AG04449 (cell line): ENCODE data around the gene IRF8.

Source experiments
- CTCF ChIA-PET: fragments of 350-600 bp; formaldehyde crosslinking; extraction: SDS; loops from one replicate; lab custom pipeline; 2021; ENCODE audit warnings: antibody characterized with exemption; lab: Yijun Ruan, JAX
- POLR2A ChIA-PET: fragments of 400-600, 350-600 bp; formaldehyde crosslinking; extraction: SDS; loops from one replicate; lab custom pipeline; 2020; ENCODE audit warnings: antibody characterized with exemption, inconsistent platforms; lab: Yijun Ruan, JAX
- DNase-seq: peaks from one replicate; pipeline ENCODE4 v3.0.0-alpha.2; 2010; ENCODE audit warnings: low read depth, low spot score
- H3K4me3 ChIP-seq: 2 replicates; pipeline ENCODE4 v1.5.1; 2011; ENCODE audit warnings: low read depth, mild to moderate bottlenecking, control low read depth, low read length
- TF ChIP-seq, protein P1 (sequence below): IDR thresholded peaks from one replicate; pipeline ENCODE4 v1.5.1; 2011; ENCODE audit warnings: mild to moderate bottlenecking, moderate library complexity, low read length, control low read depth, inconsistent platforms; ENCODE audit not compliant: insufficient read depth; ENCODE audit errors: missing control alignments

IRF8 gene

DNA sequence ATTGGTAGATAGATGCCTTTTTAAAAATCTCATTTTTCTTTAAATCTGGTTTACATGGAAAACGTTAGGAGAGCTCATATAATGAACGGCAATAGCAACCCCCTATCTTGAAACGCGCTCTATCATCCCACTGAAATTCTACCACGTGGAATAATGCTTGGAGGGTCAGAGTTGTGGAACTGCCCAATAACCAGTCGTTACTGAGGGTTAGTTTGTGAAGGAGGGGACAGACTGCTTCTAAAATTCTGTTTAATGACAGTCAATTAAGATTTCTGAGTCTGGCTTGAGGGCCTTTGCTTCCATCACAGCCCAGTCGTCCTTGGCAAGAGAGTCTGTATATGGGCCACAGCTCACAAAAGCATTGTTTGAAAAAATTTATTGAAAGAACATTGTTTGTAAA, 482 bp downstream of the IRF8 start:
- H3K4me3 ChIP-seq = no peak overlapping the region
- POLR2A ChIA-PET = no interaction called here
- TF ChIP-seq, protein P1, sequence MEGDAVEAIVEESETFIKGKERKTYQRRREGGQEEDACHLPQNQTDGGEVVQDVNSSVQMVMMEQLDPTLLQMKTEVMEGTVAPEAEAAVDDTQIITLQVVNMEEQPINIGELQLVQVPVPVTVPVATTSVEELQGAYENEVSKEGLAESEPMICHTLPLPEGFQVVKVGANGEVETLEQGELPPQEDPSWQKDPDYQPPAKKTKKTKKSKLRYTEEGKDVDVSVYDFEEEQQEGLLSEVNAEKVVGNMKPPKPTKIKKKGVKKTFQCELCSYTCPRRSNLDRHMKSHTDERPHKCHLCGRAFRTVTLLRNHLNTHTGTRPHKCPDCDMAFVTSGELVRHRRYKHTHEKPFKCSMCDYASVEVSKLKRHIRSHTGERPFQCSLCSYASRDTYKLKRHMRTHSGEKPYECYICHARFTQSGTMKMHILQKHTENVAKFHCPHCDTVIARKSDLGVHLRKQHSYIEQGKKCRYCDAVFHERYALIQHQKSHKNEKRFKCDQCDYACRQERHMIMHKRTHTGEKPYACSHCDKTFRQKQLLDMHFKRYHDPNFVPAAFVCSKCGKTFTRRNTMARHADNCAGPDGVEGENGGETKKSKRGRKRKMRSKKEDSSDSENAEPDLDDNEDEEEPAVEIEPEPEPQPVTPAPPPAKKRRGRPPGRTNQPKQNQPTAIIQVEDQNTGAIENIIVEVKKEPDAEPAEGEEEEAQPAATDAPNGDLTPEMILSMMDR = no peak
- DNase-seq = no peak
- CTCF ChIA-PET = interaction anchor here (1.5 kb wide), 1 partner anchor 78 kb away, joined by 4 read pairs; no protein-coding TSS in a partner anchor

DNA sequence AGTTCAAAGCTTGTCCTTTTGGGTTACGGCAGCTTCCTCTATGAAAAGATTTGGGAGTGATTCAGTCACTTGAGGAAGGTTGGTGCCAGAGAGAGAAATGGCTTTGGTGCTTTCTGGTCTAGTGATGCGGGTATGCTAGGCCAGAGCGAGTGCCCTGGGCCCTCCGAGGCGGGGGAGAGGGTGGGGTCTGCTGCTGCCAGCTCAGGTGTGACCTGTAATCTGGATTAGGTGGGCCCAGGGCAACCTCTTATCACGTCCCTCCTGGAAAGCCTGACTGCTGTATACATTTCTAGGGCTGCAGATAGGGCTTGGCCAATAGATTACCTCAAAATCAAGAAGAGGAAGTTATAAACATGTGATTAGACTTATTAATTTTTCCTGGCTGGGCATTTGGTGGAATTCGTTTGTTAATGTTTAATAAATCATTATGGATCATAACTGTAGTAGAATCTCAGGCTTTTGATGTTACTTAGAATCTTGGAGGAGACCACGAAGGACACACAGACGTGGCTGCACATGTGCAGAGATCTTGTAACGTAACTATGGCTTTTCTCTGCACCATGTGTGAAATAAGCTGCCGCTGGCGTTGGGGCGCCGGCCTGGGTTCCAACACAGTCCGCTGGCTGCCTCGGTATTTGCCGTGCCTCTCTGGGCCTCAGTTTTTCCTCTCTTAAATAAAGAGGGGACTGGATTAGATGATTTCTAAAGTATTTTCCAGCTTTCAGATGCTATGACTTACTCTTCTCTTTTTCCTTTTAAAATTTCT, 1.2 kb downstream of the IRF8 start:
- TF ChIP-seq, protein P1 = no peak
- ChIA-PET POLR2A (no interaction called here), CTCF (interaction anchor here (1.5 kb wide), 1 partner anchor 79 kb away, joined by 4 read pairs; no protein-coding TSS in a partner anchor)
- DNase-seq = no peak
- no peak overlapping the region for H3K4me3 ChIP-seq

DNA sequence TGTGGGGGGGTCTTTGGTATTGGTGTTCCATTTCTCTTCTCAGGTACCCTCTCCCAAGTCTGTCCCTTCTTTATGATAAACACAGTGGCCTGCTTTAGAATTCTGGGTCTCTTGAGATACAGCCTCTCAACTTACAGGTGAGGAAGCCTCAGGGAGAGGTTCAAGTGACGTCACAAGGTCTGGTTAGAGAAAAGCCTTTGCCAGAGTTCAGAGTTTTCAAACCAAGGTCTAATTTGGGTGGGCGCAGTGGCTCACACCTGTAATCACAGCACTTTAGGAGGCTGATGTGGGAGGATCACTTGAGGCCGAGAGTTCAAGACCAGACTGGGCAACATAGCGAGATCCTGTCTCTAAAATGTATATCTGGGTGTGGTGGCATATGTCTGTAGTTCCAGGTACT, 2.1 kb downstream of the IRF8 start:
- DNase-seq = no peak
- TF ChIP-seq, protein P1 = no peak
- no peak overlapping the region for H3K4me3 ChIP-seq
- ChIA-PET CTCF (no interaction called here), POLR2A (no interaction called here)

DNA sequence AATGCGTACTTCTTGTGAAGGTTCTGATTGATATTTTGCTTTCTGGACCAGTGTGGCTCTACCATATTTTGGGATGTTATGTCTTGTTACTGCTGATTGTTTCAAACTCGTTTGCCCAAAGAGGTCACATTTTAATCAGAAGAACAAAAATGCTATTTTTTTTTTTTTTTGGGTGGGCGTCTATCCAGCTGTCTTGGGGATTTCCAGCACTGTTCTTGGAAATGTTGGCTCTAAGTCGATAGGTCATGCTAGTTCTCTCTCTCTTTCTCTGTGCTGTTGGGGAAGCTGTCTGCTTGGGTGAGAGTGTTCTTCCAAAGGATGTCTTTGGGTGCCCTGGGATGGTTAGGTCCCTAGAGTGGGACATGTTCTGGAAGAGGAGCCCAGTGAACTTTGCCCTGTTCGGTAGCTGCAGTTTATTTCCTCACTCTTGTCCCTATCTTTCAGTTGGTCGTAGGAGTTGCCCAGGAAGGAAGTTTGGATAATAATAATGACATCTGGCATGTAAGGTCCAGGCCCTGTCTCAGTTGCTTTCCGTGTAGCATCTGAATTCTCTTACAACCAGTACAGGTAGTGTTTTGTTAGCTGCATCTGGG, 2.9 kb downstream of the IRF8 start:
- DNase-seq = no peak
- TF ChIP-seq, protein P1 = no peak
- POLR2A ChIA-PET = no interaction called here
- CTCF ChIA-PET = interaction anchor here (1.2 kb wide), 1 partner anchor 10 kb away, joined by 3 read pairs; no protein-coding TSS in a partner anchor
- no peak overlapping the region for H3K4me3 ChIP-seq

DNA sequence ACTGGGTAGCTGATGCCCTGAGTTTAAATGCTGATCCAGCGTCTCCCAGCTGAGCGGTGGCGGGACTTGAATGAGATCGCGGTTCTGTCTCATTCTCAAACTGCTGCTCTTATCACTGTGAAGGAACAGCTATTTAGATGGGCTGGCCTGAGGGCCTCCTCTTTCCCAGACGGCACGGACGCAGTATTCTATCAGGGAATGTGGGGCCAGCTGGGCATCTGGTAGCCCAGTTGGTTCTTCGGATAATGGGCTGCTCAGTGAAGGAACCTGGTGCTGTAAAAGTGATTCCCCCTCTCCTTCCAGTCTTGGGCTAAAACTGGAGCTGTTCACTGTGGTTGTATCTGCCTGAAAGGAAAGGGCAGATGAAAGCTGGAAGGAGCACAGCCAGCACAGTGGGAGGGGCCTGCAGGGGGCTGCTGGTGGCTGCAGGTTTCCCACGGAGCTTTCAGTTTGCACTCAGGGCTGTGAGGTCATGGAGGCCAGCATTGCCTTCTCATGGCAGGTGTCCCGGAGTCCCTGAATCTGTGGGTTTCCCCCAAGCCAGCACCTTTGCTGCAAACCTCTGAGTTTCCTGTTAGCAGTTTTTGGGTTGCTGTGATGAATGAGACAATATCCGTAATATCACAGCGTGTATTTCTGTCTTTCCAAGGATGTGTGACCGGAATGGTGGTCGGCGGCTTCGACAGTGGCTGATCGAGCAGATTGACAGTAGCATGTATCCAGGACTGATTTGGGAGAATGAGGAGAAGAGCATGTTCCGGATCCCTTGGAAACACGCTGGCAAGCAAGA, 3.6 kb downstream of the IRF8 start:
- ChIA-PET CTCF (interaction anchor here (0.8 to 1.2 kb wide), 2 partner anchors 10 to 82 kb away, joined by 3 read pairs; no protein-coding TSS in a partner anchor), POLR2A (no interaction called here)
- no peak for DNase-seq
- TF ChIP-seq, protein P1 = no peak
- no peak overlapping the region for H3K4me3 ChIP-seq
